ENCODE results near the gene HOXA10.

DNA sequence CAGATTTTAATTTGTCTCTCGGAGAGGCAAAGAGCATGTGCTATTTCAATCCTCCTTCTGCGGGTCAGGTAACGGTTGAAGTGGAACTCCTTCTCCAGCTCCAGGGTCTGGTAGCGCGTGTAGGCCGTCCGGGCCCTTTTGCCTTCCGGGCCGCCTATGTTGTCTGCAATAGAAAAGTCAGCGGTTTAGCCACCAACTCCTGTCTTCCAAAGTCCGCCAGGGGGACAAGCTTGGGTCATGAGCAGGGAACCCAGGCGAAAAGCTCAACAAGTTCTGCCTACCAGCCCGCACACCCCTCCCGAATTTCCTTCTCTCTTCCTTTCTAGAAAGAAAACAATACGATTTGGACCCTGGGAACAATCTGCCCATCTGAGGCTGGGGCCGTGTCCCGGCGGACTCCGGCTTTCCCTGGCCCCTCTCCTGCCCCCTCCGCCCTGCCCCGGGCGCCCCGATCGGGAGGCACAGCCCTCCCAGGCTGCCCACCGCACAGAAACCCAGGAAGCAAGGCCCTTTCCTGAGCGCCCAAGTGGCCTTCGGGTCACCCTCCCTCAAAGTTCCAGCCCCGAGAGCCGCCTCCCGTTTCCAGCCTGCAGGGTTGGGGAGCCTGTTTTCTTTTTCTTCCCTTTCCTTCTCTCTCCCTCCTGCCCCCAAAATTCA, 32.1 kb downstream of the HOXA10 start:
- TF ChIP-seq, protein P1, sequence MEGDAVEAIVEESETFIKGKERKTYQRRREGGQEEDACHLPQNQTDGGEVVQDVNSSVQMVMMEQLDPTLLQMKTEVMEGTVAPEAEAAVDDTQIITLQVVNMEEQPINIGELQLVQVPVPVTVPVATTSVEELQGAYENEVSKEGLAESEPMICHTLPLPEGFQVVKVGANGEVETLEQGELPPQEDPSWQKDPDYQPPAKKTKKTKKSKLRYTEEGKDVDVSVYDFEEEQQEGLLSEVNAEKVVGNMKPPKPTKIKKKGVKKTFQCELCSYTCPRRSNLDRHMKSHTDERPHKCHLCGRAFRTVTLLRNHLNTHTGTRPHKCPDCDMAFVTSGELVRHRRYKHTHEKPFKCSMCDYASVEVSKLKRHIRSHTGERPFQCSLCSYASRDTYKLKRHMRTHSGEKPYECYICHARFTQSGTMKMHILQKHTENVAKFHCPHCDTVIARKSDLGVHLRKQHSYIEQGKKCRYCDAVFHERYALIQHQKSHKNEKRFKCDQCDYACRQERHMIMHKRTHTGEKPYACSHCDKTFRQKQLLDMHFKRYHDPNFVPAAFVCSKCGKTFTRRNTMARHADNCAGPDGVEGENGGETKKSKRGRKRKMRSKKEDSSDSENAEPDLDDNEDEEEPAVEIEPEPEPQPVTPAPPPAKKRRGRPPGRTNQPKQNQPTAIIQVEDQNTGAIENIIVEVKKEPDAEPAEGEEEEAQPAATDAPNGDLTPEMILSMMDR (IDR thresholded peaks at IDR 0.05; ENCODE audit: poor library complexity), result no peak
- TF ChIP-seq EZH2phosphoT487 (IDR thresholded peaks at IDR 0.05; ENCODE audit: low read depth, severe bottlenecking, unreplicated experiment) (no peak), EZH2 (IDR thresholded peaks at IDR 0.05; ENCODE audit: borderline replicate concordance) (no peak)
